GM12873 (cell line): ENCODE results near the gene ANXA2R.

Source experiments
- CTCF ChIP-seq: IDR thresholded peaks from 2 replicates; pipeline ENCODE4 v1.5.1; 2012; ENCODE audit warnings: low read depth, mild to moderate bottlenecking, moderate library complexity, low read length, control low read depth; ENCODE audit not compliant: insufficient read depth; ENCODE audit errors: missing control alignments

Gene ANXA2R

GRCh38 chr5:43050384-43050783 is 10.3 kb upstream of the ANXA2R start:
- TF ChIP-seq CTCF, result no peak

GRCh38 chr5:43049236-43049635 is 9.1 kb upstream of the ANXA2R start:
- no peak for TF ChIP-seq CTCF

- no peak for TF ChIP-seq CTCF
These were observed 6.4 kb upstream of the ANXA2R start for GRCh38 chr5:43046474-43046873.

- TF ChIP-seq CTCF, result no peak
These were observed 5.1 kb upstream of the ANXA2R start for GRCh38 chr5:43045236-43045635.

- TF ChIP-seq CTCF, result no peak
These were observed 4.2 kb upstream of the ANXA2R start for GRCh38 chr5:43044181-43044914.

GRCh38 chr5:43043400-43043756 is 3.3 kb upstream of the ANXA2R start:
- no peak for TF ChIP-seq CTCF

GRCh38 chr5:43042626-43043399 is 2.7 kb upstream of the ANXA2R start:
- peak; percentile 39 for TF ChIP-seq CTCF
